ENCODE data around the gene GPR3.
A peak's percentile ranks its signal among the peaks of the same experiment; 100 is the strongest.

The GPR3 gene

GRCh38 chr1:27358928-27359313 lies 33.5 kb upstream of the GPR3 start:
- DNase-seq: no peak

- no peak for DNase-seq
Measured at GRCh38 chr1:27359822-27360158, 32.6 kb upstream of the GPR3 start.

GRCh38 chr1:27360159-27361043 lies 32.0 kb upstream of the GPR3 start:
- peak; percentile 65 for DNase-seq

- DNase-seq: no peak
Measured at GRCh38 chr1:27361044-27361402, 31.4 kb upstream of the GPR3 start.

DNA sequence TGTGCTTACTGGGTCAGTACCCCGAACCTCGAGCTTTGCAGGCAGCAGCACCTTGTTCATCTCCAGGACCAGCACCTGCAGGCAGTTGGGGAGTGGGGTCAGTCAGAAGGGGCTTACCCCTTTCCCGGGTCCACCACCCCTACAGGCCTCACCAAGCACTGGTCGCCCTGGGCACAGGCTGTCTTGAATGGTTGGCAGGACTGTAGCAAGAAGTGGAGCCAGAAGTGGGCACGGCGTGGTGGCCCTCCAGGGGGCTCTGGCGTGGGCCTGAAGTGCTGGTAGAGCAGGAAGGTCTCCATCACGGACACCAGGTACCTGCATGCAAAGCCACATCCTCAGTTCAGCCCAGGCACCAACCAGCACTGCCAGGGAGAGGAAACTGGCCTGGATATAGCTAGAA lies 30.9 kb upstream of the GPR3 start:
- DNase-seq: no peak

GRCh38 chr1:27363766-27364695 lies 28.4 kb upstream of the GPR3 start:
- no peak for DNase-seq

- DNase-seq: no peak
Measured at GRCh38 chr1:27364696-27365371, 27.6 kb upstream of the GPR3 start.

DNA sequence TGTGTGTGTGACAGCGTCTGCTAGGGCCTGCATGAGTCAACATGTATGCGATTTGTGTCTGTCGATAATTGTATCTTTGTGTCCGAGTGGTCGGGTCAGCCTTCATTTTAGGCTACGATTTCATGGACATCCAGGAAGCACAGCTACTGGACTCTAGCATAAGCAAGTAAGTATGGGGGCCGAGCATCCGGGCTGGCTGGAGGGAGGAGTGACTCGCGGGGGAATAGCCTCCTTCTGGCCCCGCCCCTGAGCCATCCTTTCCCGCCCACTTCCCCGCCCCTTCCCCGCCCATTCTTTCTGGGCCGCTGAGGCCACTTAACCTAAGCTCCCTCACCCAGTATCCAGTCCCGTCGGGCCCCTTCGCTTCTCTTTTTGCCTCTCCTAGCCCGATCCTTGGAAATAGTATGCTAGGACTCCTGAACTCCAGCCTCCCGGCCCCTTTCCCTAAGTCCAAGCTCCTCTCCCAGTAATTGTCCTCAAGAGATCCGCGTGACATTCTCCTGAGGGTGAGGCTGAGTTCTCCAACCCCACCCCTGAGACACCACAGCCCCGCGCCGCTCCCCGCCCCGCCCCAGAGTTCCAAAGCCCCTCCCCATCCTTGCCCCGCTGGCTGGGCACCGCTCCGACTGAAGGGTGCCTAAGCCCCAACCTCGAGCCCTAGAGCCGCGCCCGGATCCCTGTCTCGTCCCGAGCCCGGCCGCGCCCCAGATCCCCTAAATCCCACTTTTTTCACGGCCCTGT lies 26.9 kb upstream of the GPR3 start:
- peak; percentile 79 for DNase-seq

DNA sequence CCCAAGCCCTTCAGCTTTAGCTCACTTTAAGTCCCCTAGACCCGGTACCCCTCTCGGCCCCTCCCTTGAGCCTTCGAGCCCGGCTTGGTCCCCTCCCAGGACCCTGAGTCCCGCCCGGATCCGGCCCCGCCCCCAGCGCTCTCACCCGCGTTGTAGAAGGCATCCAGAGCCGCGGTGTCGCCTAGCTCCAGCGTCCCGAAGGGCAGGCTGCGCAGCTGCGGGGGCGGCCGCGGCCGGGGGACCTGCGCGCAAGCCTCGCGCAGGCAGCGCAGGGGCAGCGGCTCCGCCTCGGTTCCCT lies 26.4 kb upstream of the GPR3 start:
- peak; percentile 74 for DNase-seq

GRCh38 chr1:27366411-27367159 lies 25.8 kb upstream of the GPR3 start, which contains the start of gene MAP3K6:
TSS of gene MAP3K6 (minus strand) at chr1:27366961. CDS start at chr1:27366597, 364 bp downstream.
- DNase-seq: peak; percentile 63

GRCh38 chr1:27367160-27367650 lies 25.2 kb upstream of the GPR3 start:
- no peak for DNase-seq

GRCh38 chr1:27368869-27369582 lies 23.4 kb upstream of the GPR3 start:
- no peak for DNase-seq

DNA sequence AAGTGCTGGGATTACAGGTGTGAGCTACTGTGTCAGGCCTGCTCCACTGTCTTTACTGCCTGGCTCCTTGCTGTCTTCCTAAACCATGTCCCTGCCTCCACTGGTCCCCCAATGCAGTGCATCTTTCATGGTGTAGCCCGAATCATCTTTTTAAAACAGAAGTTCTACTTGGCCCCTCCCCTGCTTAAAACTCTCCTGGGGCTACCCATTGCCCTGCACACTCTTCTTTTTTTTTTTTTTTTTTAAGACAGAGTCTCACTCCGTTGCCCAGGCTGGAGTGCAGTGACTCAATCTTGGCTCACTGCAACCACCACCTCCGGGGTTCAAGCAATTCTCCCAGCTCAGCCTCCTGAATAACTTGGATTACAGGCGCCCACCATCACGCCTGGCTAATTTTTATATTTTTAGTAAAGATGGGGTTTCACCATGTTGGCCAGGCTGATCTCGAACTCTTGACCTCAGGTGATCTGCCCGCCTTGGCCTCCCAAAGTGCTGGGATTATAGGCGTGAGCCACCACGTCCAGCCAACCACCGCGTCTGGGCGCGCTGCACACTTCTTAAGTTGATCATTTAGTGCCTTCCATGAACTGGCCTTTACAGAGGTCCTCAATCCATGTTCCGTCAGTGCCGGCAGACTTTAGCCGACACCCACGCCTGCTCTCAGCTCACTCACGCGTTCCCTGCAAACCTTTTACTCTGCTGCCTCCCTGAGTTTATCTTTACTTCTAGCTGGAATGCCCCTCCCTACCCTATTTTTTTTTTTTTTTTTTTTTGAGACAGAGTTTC lies 20.2 kb upstream of the GPR3 start:
- no peak for DNase-seq

DNA sequence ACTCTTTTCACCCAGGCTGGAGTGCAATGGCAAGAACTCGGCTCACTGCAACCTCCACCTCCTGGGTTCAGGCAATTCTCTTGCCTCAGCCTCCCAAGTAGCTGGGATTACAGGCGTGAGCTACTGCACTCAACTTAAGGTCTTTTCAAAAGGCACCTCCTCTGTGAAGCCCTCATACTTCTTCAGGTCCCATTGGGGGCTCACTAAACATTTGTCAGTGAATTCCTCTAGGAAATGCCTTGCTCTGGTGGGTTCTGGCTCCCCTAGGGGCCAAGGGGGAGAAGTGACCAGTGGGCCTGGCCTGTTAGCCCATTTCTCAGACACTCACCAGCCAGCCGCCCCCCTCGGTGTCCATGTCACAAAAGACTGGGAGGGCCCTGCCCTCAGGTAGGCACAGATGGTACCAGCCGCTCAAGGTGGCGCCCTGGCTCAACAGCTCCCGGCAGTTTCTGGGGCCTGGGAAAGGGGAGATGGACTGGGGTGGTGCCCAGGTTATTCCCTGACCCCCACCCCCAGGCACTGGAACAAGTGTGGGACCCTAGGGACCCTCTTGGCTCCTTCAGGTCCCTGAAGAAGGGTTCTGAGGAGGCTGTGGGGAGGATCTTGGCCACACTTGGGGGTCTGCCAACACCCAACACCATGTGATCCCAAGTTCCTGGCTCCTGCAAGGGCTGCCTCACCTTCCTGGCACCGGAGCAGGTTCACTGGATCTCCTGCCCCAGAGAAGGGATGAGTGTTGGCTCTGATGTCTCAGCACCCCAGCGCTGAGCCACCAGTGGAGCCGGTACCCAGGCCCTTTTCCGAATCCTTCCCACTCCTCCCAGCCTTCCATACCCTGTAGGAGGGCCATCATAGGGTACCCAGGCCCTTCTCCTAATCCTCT lies 19.4 kb upstream of the GPR3 start:
- DNase-seq: no peak

GRCh38 chr1:27374362-27375086 lies 17.9 kb upstream of the GPR3 start, which contains the start of gene FCN3:
TSS of gene FCN3 (minus strand) at chr1:27374824. CDS start at chr1:27374818, 6 bp downstream.
- DNase-seq: no peak

DNA sequence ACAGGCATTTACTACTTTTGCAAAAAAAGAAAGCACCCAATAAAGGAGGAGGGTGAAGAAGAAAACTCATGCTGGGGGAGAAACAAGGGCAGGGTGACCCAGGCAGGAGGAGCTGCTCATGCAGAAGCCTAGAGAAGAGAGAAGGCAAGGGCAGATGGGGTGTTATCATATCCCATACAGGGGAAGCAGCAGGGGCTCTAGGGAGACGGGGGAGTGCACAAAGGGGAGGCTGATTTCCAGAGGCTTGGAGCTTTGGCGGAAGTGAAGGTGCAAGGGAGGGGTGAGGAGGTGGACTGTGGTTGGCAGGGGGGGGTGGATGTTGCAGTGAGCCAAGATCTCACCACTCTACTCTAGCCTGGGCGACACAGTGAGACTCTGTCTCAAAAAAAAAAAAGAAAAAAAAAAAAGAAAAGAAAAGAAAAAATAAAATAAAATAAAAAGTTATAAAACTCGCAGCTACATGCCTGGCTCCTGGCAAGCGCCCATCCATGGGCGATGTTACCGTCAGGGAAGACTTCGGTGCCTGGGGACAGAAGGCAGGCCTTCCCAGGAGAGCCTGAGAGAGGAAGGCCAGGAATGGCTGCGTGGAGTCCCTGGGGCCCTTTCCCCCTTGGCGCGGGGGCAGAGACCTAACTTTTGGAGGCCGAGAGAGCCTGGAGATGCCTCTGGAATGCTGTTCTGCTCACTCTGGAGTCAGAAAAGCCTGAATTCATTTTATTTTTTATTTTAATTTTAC lies 14.5 kb upstream of the GPR3 start:
- DNase-seq: no peak

DNA sequence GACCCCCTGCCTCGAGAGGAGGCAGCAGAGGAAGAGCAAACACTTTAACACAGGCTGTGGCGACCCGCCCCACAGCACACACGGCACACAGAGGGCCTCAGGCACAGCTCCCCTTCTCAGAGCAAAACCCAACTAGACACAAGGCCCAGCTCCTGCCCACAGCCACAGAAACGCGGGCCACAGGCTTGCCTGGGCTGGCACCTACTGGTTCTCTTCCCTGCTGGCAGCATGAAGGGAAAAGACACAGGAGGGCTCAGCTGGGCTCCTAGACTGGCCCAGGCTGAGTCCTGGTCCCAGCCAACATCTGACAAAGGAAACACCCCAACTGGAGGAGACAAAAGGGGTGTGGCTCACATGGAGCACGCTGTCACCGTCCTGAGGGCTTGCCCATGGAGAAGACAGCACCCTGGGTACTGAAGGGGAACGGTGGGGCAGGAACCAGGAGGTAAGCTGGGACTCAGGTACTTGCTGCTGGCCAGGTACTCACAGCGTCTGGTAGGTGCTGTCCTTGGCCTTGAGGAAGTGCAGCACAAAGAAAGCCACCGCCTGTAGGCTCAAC lies 12.8 kb upstream of the GPR3 start:
- DNase-seq: no peak

Data from activated T-cell treated with anti-CD3 and anti-CD28 coated beads, Interleukin-2, amount 50 U/mL, for 1 hour (primary cell).